GM13976 (cell line): Measurements from ENCODE around the gene CYSLTR1.
"Not testable (repeated sequence)": the region's sequence is repeated elsewhere in the genome, so short reads cannot be mapped to it uniquely, and the experiment has no call there.

Experiments
- DNase-seq: peaks from one replicate; pipeline ENCODE4 v3.0.0; 2012; ENCODE audit warnings: low spot score
- CTCF ChIP-seq: IDR thresholded peaks from 2 replicates; pipeline ENCODE4 v1.5.1; 2012; ENCODE audit warnings: borderline replicate concordance, mild to moderate bottlenecking; ENCODE audit not compliant: insufficient read depth; ENCODE audit errors: extremely low read depth, missing control alignments, control extremely low read depth
- in situ Hi-C: fragments of 300-500 bp; cut with MboI; formaldehyde crosslinking; loops from one replicate; pipeline ENCODE4 v1.12.0; 2022; ENCODE audit warnings: low sequenced_read_pairs, mixed read lengths, inconsistent platforms; ENCODE audit not compliant: unreplicated experiment

Gene CYSLTR1

GRCh38 chrX:78316265-78316664 is 11.1 kb downstream of the CYSLTR1 start:
- in situ Hi-C loops = no loop called here
- DNase-seq = no peak
- no peak for TF ChIP-seq CTCF

- no peak for DNase-seq
- no peak for TF ChIP-seq CTCF
- in situ Hi-C loops = no loop called here
Measured at GRCh38 chrX:78315745-78316144, 11.7 kb downstream of the CYSLTR1 start.

GRCh38 chrX:78314561-78314960 is 12.8 kb downstream of the CYSLTR1 start:
- in situ Hi-C loops = no loop called here
- no peak for DNase-seq
- no peak for TF ChIP-seq CTCF

DNA sequence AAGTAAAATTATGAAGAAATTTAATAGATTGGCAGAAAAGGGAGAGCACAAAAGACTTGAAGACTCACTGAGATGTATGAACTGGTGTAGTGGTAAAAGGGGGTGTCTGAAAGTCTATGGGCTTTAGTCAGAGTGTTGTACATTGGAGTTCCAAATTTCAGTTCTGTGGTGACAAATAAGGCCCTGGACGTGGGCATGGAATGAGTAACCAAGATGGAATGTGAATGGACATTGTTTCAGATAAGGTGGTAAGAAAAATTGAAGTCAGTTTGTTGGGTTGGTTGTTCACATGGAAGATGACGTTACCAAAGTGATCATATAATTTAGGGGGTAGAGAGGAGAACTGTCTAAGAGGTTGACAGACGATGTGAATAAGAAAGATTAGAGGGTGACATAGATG is 13.9 kb downstream of the CYSLTR1 start:
- no peak for TF ChIP-seq CTCF
- no peak for DNase-seq
- in situ Hi-C loops = no loop called here

DNA sequence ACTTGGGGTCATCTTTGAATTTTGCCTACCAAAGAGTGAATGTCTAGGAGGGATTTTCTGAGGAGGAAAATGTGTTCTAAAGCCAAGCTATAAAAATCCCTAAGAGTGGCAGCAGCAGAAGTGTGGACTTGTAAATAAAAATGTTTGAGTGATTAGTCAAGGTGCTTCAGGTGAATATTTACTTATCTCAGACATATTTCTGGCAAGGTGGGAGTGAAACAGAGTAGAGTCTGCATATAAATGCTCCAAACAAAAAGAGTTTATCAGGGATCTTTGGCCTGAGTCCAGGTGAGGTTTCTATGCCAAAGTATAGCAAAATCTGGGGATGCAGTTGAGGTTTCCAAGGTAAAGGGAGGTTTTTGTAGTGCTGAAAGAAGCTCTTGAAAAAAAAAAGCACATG is 19.7 kb downstream of the CYSLTR1 start:
- in situ Hi-C loops = no loop called here
- TF ChIP-seq CTCF = no peak
- DNase-seq = no peak

GRCh38 chrX:78303086-78303485 is 24.3 kb downstream of the CYSLTR1 start:
- in situ Hi-C loops = no loop called here

GRCh38 chrX:78300933-78301332 is 26.5 kb downstream of the CYSLTR1 start:
- DNase-seq, in situ Hi-C loops: not testable (repeated sequence)

More at GRCh38 chrX:78303086-78303485, 24.3 kb downstream of the CYSLTR1 start:
- DNase-seq = no peak
- TF ChIP-seq CTCF = no peak
